Fibroblast of lung (primary cell): ENCODE measurements around the gene SPATA6L.

ENCODE experiments used
- EZH2 ChIP-seq: IDR thresholded peaks from 2 replicates; pipeline ENCODE4 v1.5.1; 2012; ENCODE audit warnings: low read length, control low read depth, mild to moderate bottlenecking; ENCODE audit errors: missing control alignments
- TF ChIP-seq, protein P1 (sequence below), 2 donors: IDR thresholded peaks in 1 of 2; conservative IDR thresholded peaks in 1 of 2; 1 replicate in 1 of 2; 2 replicates in 1 of 2; pipeline ENCODE4 v1.5.1; 2011 to 2012; ENCODE audit warnings: low read length in 2 of 2, control low read depth in 1 of 2, inconsistent platforms in 1 of 2, low read depth in 1 of 2, mild to moderate bottlenecking in 1 of 2

GRCh38 chr9:4669890-4670289 is 3.6 kb upstream of the SPATA6L start:
- TF ChIP-seq, protein P1, sequence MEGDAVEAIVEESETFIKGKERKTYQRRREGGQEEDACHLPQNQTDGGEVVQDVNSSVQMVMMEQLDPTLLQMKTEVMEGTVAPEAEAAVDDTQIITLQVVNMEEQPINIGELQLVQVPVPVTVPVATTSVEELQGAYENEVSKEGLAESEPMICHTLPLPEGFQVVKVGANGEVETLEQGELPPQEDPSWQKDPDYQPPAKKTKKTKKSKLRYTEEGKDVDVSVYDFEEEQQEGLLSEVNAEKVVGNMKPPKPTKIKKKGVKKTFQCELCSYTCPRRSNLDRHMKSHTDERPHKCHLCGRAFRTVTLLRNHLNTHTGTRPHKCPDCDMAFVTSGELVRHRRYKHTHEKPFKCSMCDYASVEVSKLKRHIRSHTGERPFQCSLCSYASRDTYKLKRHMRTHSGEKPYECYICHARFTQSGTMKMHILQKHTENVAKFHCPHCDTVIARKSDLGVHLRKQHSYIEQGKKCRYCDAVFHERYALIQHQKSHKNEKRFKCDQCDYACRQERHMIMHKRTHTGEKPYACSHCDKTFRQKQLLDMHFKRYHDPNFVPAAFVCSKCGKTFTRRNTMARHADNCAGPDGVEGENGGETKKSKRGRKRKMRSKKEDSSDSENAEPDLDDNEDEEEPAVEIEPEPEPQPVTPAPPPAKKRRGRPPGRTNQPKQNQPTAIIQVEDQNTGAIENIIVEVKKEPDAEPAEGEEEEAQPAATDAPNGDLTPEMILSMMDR (conservative IDR thresholded peaks at IDR 0.05 in 1 of 2, IDR thresholded peaks at IDR 0.05 in 1 of 2; ENCODE audit: low read depth in 1 of 2, low read length in 2 of 2): no peak
- no peak for TF ChIP-seq EZH2
